ENCODE data around the gene EMC1. TPM values are rescaled to one million over a fixed set of nuclear protein-coding genes. Genes with fewer than 3 reads are reported as not detected.

EMC1 gene
- 50.4 TPM for total RNA-seq

DNA sequence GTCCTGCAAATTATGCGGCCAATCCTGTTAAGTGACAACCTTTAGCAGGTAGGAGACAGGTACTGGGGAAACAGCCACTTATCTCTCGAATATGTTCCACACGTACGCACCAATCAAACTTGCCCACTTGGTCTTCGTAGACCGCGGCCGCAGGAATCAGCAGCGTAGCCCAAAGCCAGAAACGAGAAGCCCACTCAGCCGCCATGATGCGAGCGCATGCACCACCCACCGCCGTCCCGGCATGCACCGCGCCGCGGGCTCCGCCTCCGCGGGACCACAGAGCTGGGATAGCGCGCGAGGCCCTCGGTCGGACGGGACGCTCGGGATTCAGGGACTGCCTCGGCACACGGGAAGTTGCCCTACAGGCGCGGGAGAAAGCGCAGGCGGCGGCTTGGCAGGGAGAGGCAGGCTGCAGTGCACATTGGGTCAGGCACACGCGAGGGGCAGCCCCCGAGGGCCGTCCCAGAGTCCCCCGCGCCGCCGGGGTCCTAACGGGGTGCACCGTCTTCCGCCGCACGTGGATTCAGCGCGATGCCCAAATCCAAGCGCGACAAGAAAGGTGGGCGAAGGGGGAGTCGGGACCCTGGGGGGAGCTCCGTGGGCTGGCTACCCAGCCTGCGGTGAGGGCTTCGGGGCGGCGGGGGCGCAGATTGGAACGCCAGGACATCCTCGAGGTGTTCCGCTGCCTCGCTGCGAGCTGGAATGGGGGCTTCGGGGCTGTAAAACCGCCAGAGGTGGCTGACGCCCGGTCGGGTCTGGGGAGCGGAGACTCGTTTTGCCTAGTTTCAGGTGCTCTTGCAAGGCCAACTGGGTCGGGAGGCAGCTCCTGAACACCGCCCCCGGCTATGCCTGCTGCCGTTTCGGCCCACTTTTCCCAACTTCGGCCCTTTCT lies at the start of gene EMC1, which contains the start of gene MRTO4:
EMC1 (minus strand) TSS at position 220 of the 892 bp plus-strand sequence; CDS start at position 205, 15 bp downstream.
MRTO4 (plus strand) TSS at position 501 of the 892 bp plus-strand sequence; CDS start at position 532, 31 bp downstream.

DNA sequence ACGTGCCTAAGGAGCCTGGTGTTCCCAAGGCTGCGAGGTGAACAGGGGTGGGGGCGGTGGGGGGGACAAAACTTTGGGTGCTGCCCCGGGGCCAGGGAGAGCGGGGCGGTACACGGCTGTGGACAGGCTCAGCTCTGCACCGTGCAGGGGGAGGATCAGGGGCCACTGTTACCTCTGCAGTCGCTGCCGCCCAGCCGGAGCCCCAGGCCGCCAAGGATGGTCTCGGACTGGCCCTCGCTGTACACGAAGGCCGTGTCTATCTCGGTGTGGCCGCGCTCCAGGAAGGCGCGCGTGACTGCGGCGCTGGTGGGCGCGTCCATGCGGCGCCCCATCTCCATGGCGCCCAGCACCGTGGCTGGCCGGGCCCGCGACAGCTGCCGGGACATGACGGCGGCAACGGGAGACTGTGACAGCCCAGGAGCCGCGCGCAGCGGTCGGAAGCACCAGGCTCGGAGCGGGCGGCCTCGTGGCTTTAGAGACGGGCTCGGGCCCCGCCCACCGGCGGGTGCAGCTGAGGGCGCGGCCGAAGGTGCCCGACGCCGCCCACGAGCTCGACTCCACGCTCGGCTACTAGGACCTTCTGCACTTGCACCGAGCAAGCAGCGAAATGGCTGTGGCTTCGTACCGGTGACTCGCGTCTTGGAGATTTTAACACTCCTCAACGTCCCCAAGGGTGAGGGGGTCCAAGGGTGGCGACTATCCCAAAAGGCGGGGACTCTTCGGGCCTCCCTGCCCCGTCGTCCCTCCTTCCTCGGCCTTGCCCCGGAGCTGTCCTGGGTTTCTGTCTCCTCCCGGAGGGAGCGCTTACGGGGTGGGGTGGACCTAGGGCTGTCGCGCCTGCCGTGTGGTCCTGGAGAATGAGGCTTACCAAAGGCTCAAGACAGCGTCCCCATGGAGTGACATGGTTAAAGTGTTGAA lies 37.3 kb upstream of the EMC1 start, which contains the start of gene AKR7A3:
AKR7A3 (minus strand) TSS at position 447 of the 918 bp plus-strand sequence; CDS start at position 386, 61 bp downstream.

DNA sequence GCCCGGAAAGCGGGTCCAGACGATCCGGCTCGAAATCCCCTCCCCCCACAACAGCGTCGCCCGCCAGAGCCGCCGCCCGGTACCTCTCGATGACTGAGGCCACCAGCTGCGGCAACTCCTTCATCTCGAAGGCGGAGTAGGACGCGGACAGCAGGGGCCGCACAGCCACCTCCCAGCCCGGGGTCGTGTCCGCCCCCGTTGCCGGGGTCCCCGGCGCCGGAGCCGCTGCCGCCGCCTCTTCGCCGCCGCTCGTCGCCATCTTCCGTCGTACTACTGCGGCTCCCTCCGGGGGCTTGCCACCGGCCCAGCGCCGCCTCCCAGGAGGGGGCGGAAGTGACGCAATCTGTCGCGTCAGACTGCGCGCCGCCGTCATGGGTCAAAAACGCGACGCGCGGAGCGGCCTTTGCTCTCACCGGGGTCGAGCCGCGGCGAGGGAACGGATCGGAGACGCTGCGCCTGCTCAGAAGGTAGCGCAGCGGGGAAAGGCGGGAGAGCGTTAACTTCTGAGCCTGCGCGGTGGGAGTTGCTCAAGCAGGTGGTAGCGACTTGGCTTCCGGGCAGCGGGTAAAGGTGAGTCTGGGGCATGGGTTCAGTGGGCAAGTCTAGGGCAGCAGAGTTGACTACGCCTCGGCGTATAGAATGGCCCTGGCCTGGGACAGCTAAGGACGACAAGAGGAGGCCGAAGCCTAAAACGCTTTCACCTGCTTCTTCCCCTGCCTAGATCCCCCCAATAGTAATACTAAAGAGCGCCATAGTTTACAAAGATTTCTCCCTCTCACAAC lies 41.1 kb downstream of the EMC1 start, which contains the start of gene UBR4:
UBR4 (minus strand) TSS at position 277 of the 782 bp plus-strand sequence; CDS start at position 259, 18 bp downstream.

Other genes with a start within 250 kb of the EMC1 start
- gene UBR4, start 41.3 kb downstream of the EMC1 start, total RNA-seq, result 162 TPM
- 18.2 TPM for gene MRTO4, start 281 bp upstream of the EMC1 start, total RNA-seq
- 1.4 TPM for gene AKR7A3, start 37.2 kb upstream of the EMC1 start, total RNA-seq
- 94.2 TPM for gene AKR7A2, start 60.6 kb upstream of the EMC1 start, total RNA-seq
- 15.1 TPM for gene SLC66A1, start 60.8 kb upstream of the EMC1 start, total RNA-seq
- gene CAPZB, start 234.0 kb upstream of the EMC1 start, total RNA-seq, result 70.3 TPM